PC-3 (cell line): ENCODE data around the gene HSD17B14. TPM values are rescaled to one million over a fixed set of nuclear protein-coding genes. Genes with fewer than 3 reads are reported as not detected.
"Not testable (repeated sequence)": the region's sequence is repeated elsewhere in the genome, so short reads cannot be mapped to it uniquely, and the experiment has no call there.

Source experiments
- ATAC-seq: fragments of 200-7000 bp; cut with Tn5 transposase; 2 replicates; pipeline ENCODE4 v1.9.1; 2020; ENCODE audit warnings: mild to moderate bottlenecking, moderate library complexity
- BruUV-seq: library from RNA; stranded (reverse); fragments of 400-500 nt; replicated peaks from 2 replicates; lab custom pipeline; 2021; lab: Mats Ljungman, UMichigan
- CTCF ChIA-PET: fragments of 300-600 bp; sonication (Branson Sonifier 250); formaldehyde crosslinking; loops from one replicate; lab custom pipeline; 2022; ENCODE audit warnings: antibody characterized with exemption; lab: Charles Lee
- POLR2A ChIA-PET: fragments of 300-600 bp; sonication (Branson Sonifier 250); formaldehyde crosslinking; loops from one replicate; lab custom pipeline; 2022; ENCODE audit warnings: antibody characterized with exemption; ENCODE audit not compliant: unreplicated experiment; lab: Charles Lee
- DNase-seq: peaks from one replicate; pipeline ENCODE4 v3.0.0-alpha.2; 2015
- H2AFZ ChIP-seq: fragments of 300-600 bp; sonication (generic); 2 replicates; pipeline ENCODE4 v1.6.0; 2016; ENCODE audit warnings: antibody characterized with exemption, low read length
- H3F3A ChIP-seq: fragments of 300-600 bp; sonication (generic); one replicate; pipeline ENCODE4 v1.6.0; 2017; ENCODE audit warnings: antibody characterized with exemption, low read length, control low read depth, mild to moderate bottlenecking; ENCODE audit not compliant: unreplicated experiment
- H3K27ac ChIP-seq: fragments of 300-600 bp; sonication (generic); 2 replicates; pipeline ENCODE4 v1.5.1; 2016; ENCODE audit warnings: mild to moderate bottlenecking, low read length
- H3K27me3 ChIP-seq: fragments of 300-600 bp; sonication (generic); 2 replicates; pipeline ENCODE4 v1.6.1; 2016; ENCODE audit warnings: low read length, mixed read lengths
- H3K36me3 ChIP-seq: fragments of 300-600 bp; sonication (generic); 2 replicates; pipeline ENCODE4 v1.6.1; 2016; ENCODE audit warnings: low read depth, mixed run types, low read length, mixed read lengths
- H3K4me1 ChIP-seq: fragments of 300-600 bp; sonication (generic); 2 replicates; pipeline ENCODE4 v1.5.1; 2016; ENCODE audit warnings: low read length; ENCODE audit not compliant: insufficient read depth
- H3K4me2 ChIP-seq: fragments of 300-600 bp; sonication (generic); 2 replicates; pipeline ENCODE4 v1.6.0; 2016; ENCODE audit warnings: low read length
- H3K4me3 ChIP-seq: fragments of 300-600 bp; sonication (generic); 2 replicates; pipeline ENCODE4 v1.5.1; 2016; ENCODE audit warnings: mild to moderate bottlenecking, low read length, mixed read lengths
- H3K79me2 ChIP-seq: fragments of 300-600 bp; sonication (generic); 2 replicates; pipeline ENCODE4 v1.6.1; 2017; ENCODE audit warnings: low read length, mixed read lengths
- H3K9ac ChIP-seq: fragments of 300-600 bp; sonication (generic); 2 replicates; pipeline ENCODE4 v1.6.0; 2016; ENCODE audit warnings: mild to moderate bottlenecking, low read length
- H3K9me2 ChIP-seq: fragments of 300-600 bp; sonication (generic); replicated peaks from 2 replicates; pipeline ENCODE4 v1.6.1; 2016; ENCODE audit warnings: mixed run types, low read length, mixed read lengths
- H3K9me3 ChIP-seq: fragments of 300-600 bp; sonication (generic); 2 replicates; pipeline ENCODE4 v1.6.1; 2016; ENCODE audit warnings: low read length, mixed read lengths
- H4K20me1 ChIP-seq: fragments of 300-600 bp; sonication (generic); 2 replicates; pipeline ENCODE4 v1.6.1; 2016; ENCODE audit warnings: low read length, mixed read lengths
- CTCF ChIP-seq: fragments of 300-600 bp; sonication (generic); conservative IDR thresholded peaks from 2 replicates; pipeline ENCODE4 v1.5.1; 2017; ENCODE audit warnings: antibody characterized with exemption, low read depth, mild to moderate bottlenecking, low read length
- EZH2 ChIP-seq: fragments of 300-600 bp; sonication (generic); IDR thresholded peaks from one replicate; pipeline ENCODE4 v1.6.1; 2017; ENCODE audit warnings: antibody characterized with exemption, mild to moderate bottlenecking, low read length; ENCODE audit not compliant: unreplicated experiment
- EZH2phosphoT487 ChIP-seq: fragments of 300-600 bp; sonication (generic); IDR thresholded peaks from 2 replicates; pipeline ENCODE4 v1.6.1; 2018; ENCODE audit warnings: mild to moderate bottlenecking, antibody characterized with exemption, low read length, borderline replicate concordance
- intact Hi-C: fragments of 100-400 bp; cut with micrococcal nuclease; formaldehyde crosslinking; loops from 2 replicates; pipeline ENCODE4 v1.9.0; 2023
- total RNA-seq: library from RNA; depleted of rRNA; stranded (reverse); fragments of >200 nt; gene quantifications from 2 replicates; pipeline ENCODE4 v1.2.3, GENCODE V29; 2014

Gene HSD17B14
- total RNA-seq, 1 experiment from 2014 or later, result 15.0 TPM

GRCh38 chr19:48878196-48879024 lies 42.1 kb upstream of the HSD17B14 start:
- Histone ChIP-seq H3K9ac (no peak overlapping the region), H3K4me1 (peaks cover 14% of the 10 kb centered on the region), H3K27ac (no peak overlapping the region), H3K36me3 (peaks cover 22% of the 10 kb centered on the region), H4K20me1 (peaks cover 21% of the 10 kb centered on the region), H3K4me3 (no peak overlapping the region), H3F3A (peaks cover 4% of the 10 kb centered on the region), H3K9me2 (no peaks in the 10 kb centered on the region), H2AFZ (no peak overlapping the region), H3K27me3 (no peaks in the 10 kb centered on the region), H3K4me2 (no peak overlapping the region), H3K9me3 (no peaks in the 10 kb centered on the region), H3K79me2 (peaks cover 28% of the 10 kb centered on the region)
- DNase-seq, result no peak
- ChIA-PET POLR2A (interaction anchor here (0.6 to 0.7 kb wide), 3 partner anchors 84 to 861 kb away, joined by 3 to 22 read pairs (median 4); no protein-coding TSS in a partner anchor), CTCF (no interaction called here)
- TF ChIP-seq CTCF (no peak), EZH2 (no peak), EZH2phosphoT487 (no peak)
- intact Hi-C loops, result no loop called here
- ATAC-seq, result no peak
- BruUV-seq, result no TSS peak

- DNase-seq (no peak), ATAC-seq (no peak)
- H3K36me3 ChIP-seq, result peaks cover 26% of the 10 kb centered on the region
- no peak overlapping the region for H3K9ac ChIP-seq
- H3K9me2 ChIP-seq, result no peaks in the 10 kb centered on the region
- no TSS peak for BruUV-seq
- peaks cover 26% of the 10 kb centered on the region for H4K20me1 ChIP-seq
- no peak overlapping the region for H3K4me3 ChIP-seq
- POLR2A ChIA-PET, result interaction anchor here (0.6 kb wide), 1 partner anchor 712 kb away, joined by 4 read pairs; no protein-coding TSS in a partner anchor
- CTCF ChIA-PET, result no interaction called here
- H3K27me3 ChIP-seq, result no peaks in the 10 kb centered on the region
- no peak overlapping the region for H3K4me2 ChIP-seq
- TF ChIP-seq EZH2phosphoT487 (no peak), EZH2 (no peak), CTCF (no peak)
- H3K9me3 ChIP-seq, result no peaks in the 10 kb centered on the region
- H3K4me1 ChIP-seq, result peaks cover 15% of the 10 kb centered on the region
- no peak overlapping the region for H2AFZ ChIP-seq
- H3F3A ChIP-seq, result peaks cover 7% of the 10 kb centered on the region
- H3K27ac ChIP-seq, result no peak overlapping the region
- peaks cover 34% of the 10 kb centered on the region for H3K79me2 ChIP-seq
- intact Hi-C loops, result no loop called here
Observed at GRCh38 chr19:48877855-48878195, 41.5 kb upstream of the HSD17B14 start.

GRCh38 chr19:48876043-48876981 lies 40.0 kb upstream of the HSD17B14 start:
- H3K27me3 ChIP-seq, H3K9me3 ChIP-seq, H2AFZ ChIP-seq, CTCF ChIA-PET, H3K9me2 ChIP-seq, POLR2A ChIA-PET, ATAC-seq, intact Hi-C loops, H3F3A ChIP-seq: not testable (repeated sequence)
- TSS peak; percentile 65 for BruUV-seq
- peak; percentile 42 for DNase-seq
- Histone ChIP-seq H3K79me2 (peaks cover 41% of the 10 kb centered on the region), H3K36me3 (peaks cover 26% of the 10 kb centered on the region), H3K4me3 (peak overlapping the region; percentile 100), H3K4me1 (peaks cover 15% of the 10 kb centered on the region), H3K4me2 (peak overlapping the region; percentile 100), H3K27ac (peak overlapping the region; percentile 95), H4K20me1 (peaks cover 31% of the 10 kb centered on the region), H3K9ac (peak overlapping the region; percentile 89)
